Rectal smooth muscle tissue (tissue), 1 donor: ENCODE measurements around the gene SLC6A17.

Experiments used
- H3K27ac ChIP-seq: one replicate; pipeline ENCODE4 v1.7.0; 2013; ENCODE audit warnings: low read depth, low read length, inconsistent platforms
- H3K27me3 ChIP-seq: one replicate; pipeline ENCODE4 v1.7.0; 2013; ENCODE audit warnings: low read length; ENCODE audit not compliant: control insufficient read depth, insufficient read depth
- H3K36me3 ChIP-seq: one replicate; pipeline ENCODE4 v1.7.0; 2013; ENCODE audit warnings: low read length; ENCODE audit not compliant: control insufficient read depth, insufficient read depth
- H3K4me1 ChIP-seq: one replicate; pipeline ENCODE4 v1.7.0; 2013; ENCODE audit warnings: low read length; ENCODE audit not compliant: control insufficient read depth, insufficient read depth
- H3K4me3 ChIP-seq: one replicate; pipeline ENCODE4 v1.7.0; 2013; ENCODE audit warnings: low read length
- H3K9ac ChIP-seq: one replicate; pipeline ENCODE4 v1.7.0; 2013; ENCODE audit warnings: low read length

The SLC6A17 gene

GRCh38 chr1:110150330-110151174 lies at the start of gene SLC6A17:
TSS of gene SLC6A17 (plus strand) at chr1:110150494. CDS start at chr1:110166930, 16,436 bp downstream.
- no peak within 1 kb of the TSS for H3K9ac ChIP-seq
- no peak within 1 kb of the TSS for H3K27ac ChIP-seq
- H3K36me3 ChIP-seq = no peaks in the 10 kb centered on the region
- peaks cover 19% of the 10 kb centered on the region for H3K27me3 ChIP-seq
- no peak within 1 kb of the TSS for H3K4me3 ChIP-seq
- H3K4me1 ChIP-seq = no peaks in the 10 kb centered on the region

- H3K27ac ChIP-seq = no peak overlapping the region
- H3K27me3 ChIP-seq = no peaks in the 10 kb centered on the region
- no peak overlapping the region for H3K4me3 ChIP-seq
- no peaks in the 10 kb centered on the region for H3K4me1 ChIP-seq
- no peak overlapping the region for H3K9ac ChIP-seq
- H3K36me3 ChIP-seq = no peaks in the 10 kb centered on the region
Measured at GRCh38 chr1:110102081-110102480, 48.2 kb upstream of the SLC6A17 start.

- no peak overlapping the region for H3K9ac ChIP-seq
- H3K27me3 ChIP-seq = no peaks in the 10 kb centered on the region
- H3K27ac ChIP-seq = no peak overlapping the region
- H3K4me1 ChIP-seq = no peaks in the 10 kb centered on the region
- no peaks in the 10 kb centered on the region for H3K36me3 ChIP-seq
- no peak overlapping the region for H3K4me3 ChIP-seq
Measured at GRCh38 chr1:110106013-110106941, 44.0 kb upstream of the SLC6A17 start.

- H3K9ac ChIP-seq = no peak overlapping the region
- no peaks in the 10 kb centered on the region for H3K27me3 ChIP-seq
- H3K4me3 ChIP-seq = no peak overlapping the region
- no peaks in the 10 kb centered on the region for H3K36me3 ChIP-seq
- no peaks in the 10 kb centered on the region for H3K4me1 ChIP-seq
- H3K27ac ChIP-seq = no peak overlapping the region
Measured at GRCh38 chr1:110107867-110108469, 42.3 kb upstream of the SLC6A17 start.

GRCh38 chr1:110111081-110111480 lies 39.2 kb upstream of the SLC6A17 start:
- H3K27ac ChIP-seq = no peak overlapping the region
- H3K4me1 ChIP-seq = no peaks in the 10 kb centered on the region
- H3K9ac ChIP-seq = no peak overlapping the region
- H3K4me3 ChIP-seq = no peak overlapping the region
- H3K36me3 ChIP-seq = no peaks in the 10 kb centered on the region
- H3K27me3 ChIP-seq = no peaks in the 10 kb centered on the region

GRCh38 chr1:110112143-110112542 lies 38.2 kb upstream of the SLC6A17 start, which contains the start of gene UBL4B:
TSS of gene UBL4B (plus strand) at chr1:110112443. CDS start at chr1:110112535, 92 bp downstream.
- no peak within 1 kb of the TSS for H3K4me3 ChIP-seq

GRCh38 chr1:110112656-110113055 lies 37.6 kb upstream of the SLC6A17 start:
- no peaks in the 10 kb centered on the region for H3K4me1 ChIP-seq
- no peaks in the 10 kb centered on the region for H3K27me3 ChIP-seq
- no peak overlapping the region for H3K27ac ChIP-seq
- H3K4me3 ChIP-seq = no peak overlapping the region
- H3K36me3 ChIP-seq = no peaks in the 10 kb centered on the region
- H3K9ac ChIP-seq = no peak overlapping the region

More at GRCh38 chr1:110112143-110112542, 38.2 kb upstream of the SLC6A17 start, which contains the start of gene UBL4B:
- Histone ChIP-seq H3K27me3 (no peaks in the 10 kb centered on the region), H3K36me3 (no peaks in the 10 kb centered on the region), H3K27ac (no peak within 1 kb of the TSS), H3K4me1 (no peaks in the 10 kb centered on the region), H3K9ac (no peak within 1 kb of the TSS)

GRCh38 chr1:110113551-110113950 lies 36.7 kb upstream of the SLC6A17 start:
- Histone ChIP-seq H3K27me3 (no peaks in the 10 kb centered on the region), H3K9ac (no peak overlapping the region), H3K4me3 (no peak overlapping the region), H3K4me1 (no peaks in the 10 kb centered on the region), H3K36me3 (no peaks in the 10 kb centered on the region), H3K27ac (no peak overlapping the region)

GRCh38 chr1:110114173-110114572 lies 36.1 kb upstream of the SLC6A17 start:
- H3K36me3 ChIP-seq = no peaks in the 10 kb centered on the region
- no peaks in the 10 kb centered on the region for H3K4me1 ChIP-seq
- H3K27ac ChIP-seq = no peak overlapping the region
- H3K27me3 ChIP-seq = no peaks in the 10 kb centered on the region
- no peak overlapping the region for H3K4me3 ChIP-seq
- no peak overlapping the region for H3K9ac ChIP-seq

GRCh38 chr1:110114784-110115183 lies 35.5 kb upstream of the SLC6A17 start:
- Histone ChIP-seq H3K4me3 (no peak overlapping the region), H3K36me3 (no peaks in the 10 kb centered on the region), H3K27me3 (no peaks in the 10 kb centered on the region), H3K9ac (no peak overlapping the region), H3K4me1 (no peaks in the 10 kb centered on the region), H3K27ac (no peak overlapping the region)

GRCh38 chr1:110118636-110119396 lies 31.5 kb upstream of the SLC6A17 start:
- Histone ChIP-seq H3K36me3 (no peaks in the 10 kb centered on the region), H3K4me1 (peaks cover 11% of the 10 kb centered on the region), H3K9ac (no peak overlapping the region), H3K27ac (no peak overlapping the region), H3K27me3 (no peaks in the 10 kb centered on the region), H3K4me3 (no peak overlapping the region)
